Measurements from ENCODE around the gene PRICKLE2. TPM values are rescaled to one million over a fixed set of nuclear protein-coding genes. Genes with fewer than 3 reads are reported as not detected.

The PRICKLE2 gene
- total and polyA plus RNA-seq, 2 experiments from 2014 or later: 8.5 to 30.3 TPM

DNA sequence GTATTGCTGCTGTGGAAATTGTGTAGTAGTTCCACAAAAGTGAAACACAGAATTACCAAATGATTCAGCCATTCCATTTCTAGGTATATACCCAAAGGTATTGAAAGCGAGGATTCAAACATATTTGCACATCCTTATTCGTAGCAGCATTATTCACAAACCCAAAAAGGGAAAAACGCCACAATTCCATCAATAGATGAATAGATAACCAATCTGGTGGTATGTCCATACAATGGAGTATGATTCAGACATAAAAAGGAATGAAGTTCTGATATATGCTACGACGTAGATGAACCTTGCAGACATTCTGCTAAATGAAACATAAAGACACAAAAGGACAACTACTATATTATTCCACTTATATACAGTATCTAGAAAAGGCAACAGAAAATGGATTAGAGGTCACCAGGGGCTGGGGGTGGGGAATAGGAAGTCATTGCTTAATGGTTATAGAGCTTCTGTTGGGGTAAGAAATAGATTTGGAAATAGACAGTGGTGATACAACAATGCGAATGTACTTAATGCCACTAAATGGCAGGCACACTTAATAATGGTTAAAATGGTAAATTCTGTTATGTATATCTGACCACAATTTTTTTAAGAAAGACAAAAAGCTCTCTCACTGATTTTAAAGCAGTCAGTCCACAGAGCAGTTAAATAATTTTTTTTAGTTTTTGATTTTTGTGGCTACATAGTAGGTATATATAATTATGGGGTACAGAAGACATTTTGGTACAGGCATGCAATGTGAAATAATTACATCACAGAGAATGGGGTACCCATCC is 150.2 kb downstream of the PRICKLE2 start:
- Histone ChIP-seq H3K27ac (no peak overlapping the region), H3K79me2 (no peaks in the 10 kb centered on the region), H3K4me2 (no peak overlapping the region), H3K4me3 (no peak overlapping the region), H4K20me1 (ENCODE audit: insufficient read depth, poor library complexity, severe bottlenecking) (no peaks in the 10 kb centered on the region), H3K27me3 (no peaks in the 10 kb centered on the region), H3K9me3 (ENCODE audit: low read depth) (no peaks in the 10 kb centered on the region), H3K9me2 (replicated peaks; ENCODE audit: insufficient read depth) (no peaks in the 10 kb centered on the region), H3K4me1 (ENCODE audit: insufficient read depth) (peaks cover 6% of the 10 kb centered on the region), H3K36me3 (replicated peaks; ENCODE audit: insufficient read depth, low read depth) (no peaks in the 10 kb centered on the region), H2AFZ (no peak overlapping the region)
- no peak for DNase-seq (ENCODE audit: low spot score)
- 95% methylated on average over 6 of the region's 6 CpGs for WGBS (ENCODE audit: low lambda C conversion rate, missing lambda C conversion rate)
- TF ChIP-seq CTCF (IDR thresholded peaks at IDR 0.05; ENCODE audit: poor library complexity) (no peak), EZH2 (IDR thresholded peaks at IDR 0.05; ENCODE audit: borderline replicate concordance) (no peak), EZH2phosphoT487 (IDR thresholded peaks at IDR 0.05; ENCODE audit: low read depth, severe bottlenecking, unreplicated experiment) (no peak)

DNA sequence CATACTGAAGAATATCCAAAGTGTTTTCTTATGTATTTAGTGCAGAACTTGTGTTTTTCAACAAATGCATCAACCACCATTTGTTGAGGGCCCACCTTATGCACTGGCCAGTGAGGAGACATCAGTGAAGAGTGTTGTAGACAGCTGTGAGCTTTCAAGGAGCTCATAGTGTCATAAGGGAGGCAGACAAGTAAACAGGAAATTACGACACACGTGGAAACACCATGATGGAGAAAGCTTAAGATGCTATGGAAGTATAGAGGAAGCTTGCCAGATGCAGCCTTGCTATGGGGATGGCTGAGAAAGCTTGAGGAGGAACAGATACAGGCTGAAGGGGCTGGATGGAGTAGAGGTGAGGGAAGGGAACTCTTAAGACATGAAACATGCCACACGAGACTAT is 151.2 kb downstream of the PRICKLE2 start:
- Histone ChIP-seq H3K4me2 (no peak overlapping the region), H3K27me3 (no peaks in the 10 kb centered on the region), H3K36me3 (replicated peaks; ENCODE audit: insufficient read depth, low read depth) (no peaks in the 10 kb centered on the region), H2AFZ (no peak overlapping the region), H3K4me3 (no peak overlapping the region), H3K4me1 (ENCODE audit: insufficient read depth) (peaks cover 6% of the 10 kb centered on the region), H3K9me3 (ENCODE audit: low read depth) (no peaks in the 10 kb centered on the region), H3K27ac (peak overlapping the region; percentile 22), H4K20me1 (ENCODE audit: insufficient read depth, poor library complexity, severe bottlenecking) (no peaks in the 10 kb centered on the region), H3K9me2 (replicated peaks; ENCODE audit: insufficient read depth) (no peaks in the 10 kb centered on the region), H3K79me2 (no peaks in the 10 kb centered on the region)
- peak; percentile 16 for DNase-seq (ENCODE audit: low spot score)
- 71% methylated on average over 3 of the region's 3 CpGs for WGBS (ENCODE audit: low lambda C conversion rate, missing lambda C conversion rate)
- TF ChIP-seq CTCF (IDR thresholded peaks at IDR 0.05; ENCODE audit: poor library complexity) (no peak), EZH2phosphoT487 (IDR thresholded peaks at IDR 0.05; ENCODE audit: low read depth, severe bottlenecking, unreplicated experiment) (no peak), EZH2 (IDR thresholded peaks at IDR 0.05; ENCODE audit: borderline replicate concordance) (no peak)

GRCh38 chr3:64073158-64073761 is 152.0 kb downstream of the PRICKLE2 start:
- H3K4me3 ChIP-seq: no peak overlapping the region
- H3K27ac ChIP-seq: peak overlapping the region; percentile 22
- H2AFZ ChIP-seq: no peak overlapping the region
- H3K79me2 ChIP-seq: no peaks in the 10 kb centered on the region
- WGBS (ENCODE audit: low lambda C conversion rate, missing lambda C conversion rate): 25% methylated on average over 1 of the region's 1 CpG
- DNase-seq (ENCODE audit: low spot score): no peak
- no peaks in the 10 kb centered on the region for H3K9me3 ChIP-seq (ENCODE audit: low read depth)
- H3K4me2 ChIP-seq: no peak overlapping the region
- TF ChIP-seq EZH2phosphoT487 (IDR thresholded peaks at IDR 0.05; ENCODE audit: low read depth, severe bottlenecking, unreplicated experiment) (no peak), EZH2 (IDR thresholded peaks at IDR 0.05; ENCODE audit: borderline replicate concordance) (no peak), CTCF (IDR thresholded peaks at IDR 0.05; ENCODE audit: poor library complexity) (no peak)
- no peaks in the 10 kb centered on the region for H4K20me1 ChIP-seq (ENCODE audit: insufficient read depth, poor library complexity, severe bottlenecking)
- no peaks in the 10 kb centered on the region for H3K27me3 ChIP-seq
- no peaks in the 10 kb centered on the region for H3K9me2 ChIP-seq (replicated peaks; ENCODE audit: insufficient read depth)
- H3K36me3 ChIP-seq (replicated peaks; ENCODE audit: insufficient read depth, low read depth): no peaks in the 10 kb centered on the region
- H3K4me1 ChIP-seq (ENCODE audit: insufficient read depth): peaks cover 6% of the 10 kb centered on the region

All from hepatocyte (in vitro differentiated cells).